Keratinocyte (primary cell): ENCODE measurements around the gene ZCCHC10.

ENCODE experiments used
- CTCF ChIP-seq, 3 experiments: IDR thresholded peaks in 1 of 3; conservative IDR thresholded peaks in 1 of 3; optimal IDR thresholded peaks in 1 of 3; 2 replicates in 2 of 3; 3 replicates in 1 of 3; pipeline versions ENCODE3 to v1.5.1; 2011; ENCODE audit warnings: low read length in 3 of 3, mild to moderate bottlenecking in 3 of 3, moderate library complexity in 2 of 3, control low read depth in 1 of 3, inconsistent platforms in 1 of 3; ENCODE audit not compliant: insufficient read depth in 2 of 3; ENCODE audit errors: extremely low read depth in 1 of 3
- EZH2 ChIP-seq: IDR thresholded peaks from one replicate; pipeline ENCODE4 v1.6.1; 2012; ENCODE audit warnings: inconsistent platforms, mild to moderate bottlenecking, low read length, moderate library complexity

GRCh38 chr5:133056891-133057290 is 30.5 kb upstream of the ZCCHC10 start:
- TF ChIP-seq CTCF (optimal IDR thresholded peaks at IDR 0.05 in 1 of 3, IDR thresholded peaks at IDR 0.05 in 1 of 3, conservative IDR thresholded peaks at IDR 0.05 in 1 of 3; ENCODE audit: extremely low read depth in 1 of 3, insufficient read depth in 2 of 3, low read length in 3 of 3) (no peak), EZH2 (no peak)
